Astrocyte of the cerebellum (primary cell): ENCODE measurements around the gene OMA1.
"Not testable (repeated sequence)": the region's sequence is repeated elsewhere in the genome, so short reads cannot be mapped to it uniquely, and the experiment has no call there.

Source experiments
- DNase-seq: peaks from one replicate; pipeline ENCODE4 v3.0.0-alpha.2; 2011; ENCODE audit warnings: low read depth
- H3K4me3 ChIP-seq: 2 replicates; pipeline ENCODE4 v1.5.1; 2011; ENCODE audit warnings: mild to moderate bottlenecking, low read depth, low read length, moderate library complexity
- CTCF ChIP-seq: IDR thresholded peaks from 2 replicates; pipeline ENCODE4 v1.5.1; 2012; ENCODE audit warnings: low read length, low read depth, moderate library complexity, mild to moderate bottlenecking; ENCODE audit errors: missing control alignments
- in situ Hi-C: cut with HindIII; loops from 2 replicates; pipeline ENCODE4 v1.10.0; 2017; ENCODE audit warnings: low sequenced_read_pairs

OMA1 gene

GRCh38 chr1:58587667-58588066 is 41.1 kb upstream of the OMA1 start:
- H3K4me3 ChIP-seq, result no peak overlapping the region
- DNase-seq, result no peak
- no peak for TF ChIP-seq CTCF
- in situ Hi-C loops, result no loop called here

GRCh38 chr1:58586271-58586670 is 39.7 kb upstream of the OMA1 start:
- no peak for TF ChIP-seq CTCF
- in situ Hi-C loops, result no loop called here
- DNase-seq, result no peak

GRCh38 chr1:58585581-58586151 is 39.1 kb upstream of the OMA1 start:
- DNase-seq, result no peak
- H3K4me3 ChIP-seq, result no peak overlapping the region
- in situ Hi-C loops, result no loop called here
- no peak for TF ChIP-seq CTCF

More at GRCh38 chr1:58586271-58586670, 39.7 kb upstream of the OMA1 start:
- H3K4me3 ChIP-seq, result no peak overlapping the region

- DNase-seq, result no peak
- in situ Hi-C loops, result no loop called here
- TF ChIP-seq CTCF, result no peak
- no peak overlapping the region for H3K4me3 ChIP-seq
These were observed 38.6 kb upstream of the OMA1 start for GRCh38 chr1:58585166-58585565.

GRCh38 chr1:58584082-58584895 is 37.8 kb upstream of the OMA1 start:
- H3K4me3 ChIP-seq, result no peak overlapping the region
- in situ Hi-C loops, result no loop called here
- DNase-seq, result peak; percentile 94
- TF ChIP-seq CTCF, result no peak

GRCh38 chr1:58583496-58583895 is 37.0 kb upstream of the OMA1 start:
- no peak for TF ChIP-seq CTCF
- DNase-seq, result no peak
- in situ Hi-C loops, result no loop called here
- no peak overlapping the region for H3K4me3 ChIP-seq

- DNase-seq, H3K4me3 ChIP-seq, in situ Hi-C loops: not testable (repeated sequence)
These were observed 35.6 kb upstream of the OMA1 start for GRCh38 chr1:58582143-58582542.
